Nephron progenitor cell (in vitro differentiated cells): ENCODE results near the gene ARMC3.

Experiments used
- DNase-seq: peaks from one replicate; pipeline ENCODE4 v3.0.0; 2021
- H3K27ac Mint-ChIP-seq: 2 replicates; pipeline ENCODE4 v1.8.0; 2021; ENCODE audit warnings: mild to moderate bottlenecking, moderate library complexity, mixed read lengths
- H3K27me3 Mint-ChIP-seq: 2 replicates; pipeline ENCODE4 v1.8.0; 2021; ENCODE audit warnings: mild to moderate bottlenecking, low read depth, mixed read lengths; ENCODE audit not compliant: poor library complexity
- H3K36me3 Mint-ChIP-seq: 2 replicates; pipeline ENCODE4 v1.8.0; 2021; ENCODE audit warnings: low read depth, mixed read lengths
- H3K4me1 Mint-ChIP-seq: 2 replicates; pipeline ENCODE4 v1.8.0; 2021; ENCODE audit warnings: mixed read lengths
- H3K4me3 Mint-ChIP-seq: 2 replicates; pipeline ENCODE4 v1.8.0; 2021; ENCODE audit warnings: mild to moderate bottlenecking, moderate library complexity, mixed read lengths
- H3K9me3 Mint-ChIP-seq: 2 replicates; pipeline ENCODE4 v1.8.0; 2021; ENCODE audit warnings: mild to moderate bottlenecking, moderate library complexity, mixed read lengths
- TF ChIP-seq, protein P1 (sequence below): fragments of 200-600 bp; sonication (generic); IDR thresholded peaks from 2 replicates; pipeline ENCODE4 v1.5.0; 2021; ENCODE audit warnings: antibody characterized with exemption

The ARMC3 gene

GRCh38 chr10:23055424-23056185 is 127.8 kb downstream of the ARMC3 start:
- H3K4me3 Mint-ChIP-seq, result peak overlapping the region; percentile 25
- TF ChIP-seq, protein P1, sequence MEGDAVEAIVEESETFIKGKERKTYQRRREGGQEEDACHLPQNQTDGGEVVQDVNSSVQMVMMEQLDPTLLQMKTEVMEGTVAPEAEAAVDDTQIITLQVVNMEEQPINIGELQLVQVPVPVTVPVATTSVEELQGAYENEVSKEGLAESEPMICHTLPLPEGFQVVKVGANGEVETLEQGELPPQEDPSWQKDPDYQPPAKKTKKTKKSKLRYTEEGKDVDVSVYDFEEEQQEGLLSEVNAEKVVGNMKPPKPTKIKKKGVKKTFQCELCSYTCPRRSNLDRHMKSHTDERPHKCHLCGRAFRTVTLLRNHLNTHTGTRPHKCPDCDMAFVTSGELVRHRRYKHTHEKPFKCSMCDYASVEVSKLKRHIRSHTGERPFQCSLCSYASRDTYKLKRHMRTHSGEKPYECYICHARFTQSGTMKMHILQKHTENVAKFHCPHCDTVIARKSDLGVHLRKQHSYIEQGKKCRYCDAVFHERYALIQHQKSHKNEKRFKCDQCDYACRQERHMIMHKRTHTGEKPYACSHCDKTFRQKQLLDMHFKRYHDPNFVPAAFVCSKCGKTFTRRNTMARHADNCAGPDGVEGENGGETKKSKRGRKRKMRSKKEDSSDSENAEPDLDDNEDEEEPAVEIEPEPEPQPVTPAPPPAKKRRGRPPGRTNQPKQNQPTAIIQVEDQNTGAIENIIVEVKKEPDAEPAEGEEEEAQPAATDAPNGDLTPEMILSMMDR, result no peak
- H3K4me1 Mint-ChIP-seq, result peaks cover 57% of the 10 kb centered on the region
- H3K27me3 Mint-ChIP-seq, result peaks cover 8% of the 10 kb centered on the region
- DNase-seq, result no peak
- peak overlapping the region; percentile 99 for H3K27ac Mint-ChIP-seq
- H3K36me3 Mint-ChIP-seq, result peaks cover 22% of the 10 kb centered on the region
- peaks cover 24% of the 10 kb centered on the region for H3K9me3 Mint-ChIP-seq

GRCh38 chr10:23056186-23056579 is 128.3 kb downstream of the ARMC3 start:
- peaks cover 12% of the 10 kb centered on the region for H3K27me3 Mint-ChIP-seq
- H3K4me1 Mint-ChIP-seq, result peaks cover 60% of the 10 kb centered on the region
- peak overlapping the region; percentile 99 for H3K27ac Mint-ChIP-seq
- H3K4me3 Mint-ChIP-seq, result peak overlapping the region; percentile 9
- H3K36me3 Mint-ChIP-seq, result peaks cover 27% of the 10 kb centered on the region
- H3K9me3 Mint-ChIP-seq, result peaks cover 30% of the 10 kb centered on the region
- no peak for DNase-seq
- TF ChIP-seq, protein P1, result no peak

- Mint-ChIP-seq H3K27ac (peak overlapping the region; percentile 64), H3K4me3 (no peak overlapping the region), H3K36me3 (peaks cover 33% of the 10 kb centered on the region), H3K9me3 (peaks cover 32% of the 10 kb centered on the region), H3K4me1 (peaks cover 52% of the 10 kb centered on the region), H3K27me3 (peaks cover 9% of the 10 kb centered on the region)
- no peak for DNase-seq
- TF ChIP-seq, protein P1, result no peak
Measured at GRCh38 chr10:23058366-23058765, 130.5 kb downstream of the ARMC3 start.

GRCh38 chr10:23060918-23061317 is 133.1 kb downstream of the ARMC3 start:
- TF ChIP-seq, protein P1, result no peak
- no peak for DNase-seq
- Mint-ChIP-seq H3K36me3 (peaks cover 33% of the 10 kb centered on the region), H3K4me1 (peaks cover 57% of the 10 kb centered on the region), H3K4me3 (peak overlapping the region; percentile 46), H3K27me3 (peaks cover 6% of the 10 kb centered on the region), H3K9me3 (peaks cover 32% of the 10 kb centered on the region), H3K27ac (peak overlapping the region; percentile 77)

DNA sequence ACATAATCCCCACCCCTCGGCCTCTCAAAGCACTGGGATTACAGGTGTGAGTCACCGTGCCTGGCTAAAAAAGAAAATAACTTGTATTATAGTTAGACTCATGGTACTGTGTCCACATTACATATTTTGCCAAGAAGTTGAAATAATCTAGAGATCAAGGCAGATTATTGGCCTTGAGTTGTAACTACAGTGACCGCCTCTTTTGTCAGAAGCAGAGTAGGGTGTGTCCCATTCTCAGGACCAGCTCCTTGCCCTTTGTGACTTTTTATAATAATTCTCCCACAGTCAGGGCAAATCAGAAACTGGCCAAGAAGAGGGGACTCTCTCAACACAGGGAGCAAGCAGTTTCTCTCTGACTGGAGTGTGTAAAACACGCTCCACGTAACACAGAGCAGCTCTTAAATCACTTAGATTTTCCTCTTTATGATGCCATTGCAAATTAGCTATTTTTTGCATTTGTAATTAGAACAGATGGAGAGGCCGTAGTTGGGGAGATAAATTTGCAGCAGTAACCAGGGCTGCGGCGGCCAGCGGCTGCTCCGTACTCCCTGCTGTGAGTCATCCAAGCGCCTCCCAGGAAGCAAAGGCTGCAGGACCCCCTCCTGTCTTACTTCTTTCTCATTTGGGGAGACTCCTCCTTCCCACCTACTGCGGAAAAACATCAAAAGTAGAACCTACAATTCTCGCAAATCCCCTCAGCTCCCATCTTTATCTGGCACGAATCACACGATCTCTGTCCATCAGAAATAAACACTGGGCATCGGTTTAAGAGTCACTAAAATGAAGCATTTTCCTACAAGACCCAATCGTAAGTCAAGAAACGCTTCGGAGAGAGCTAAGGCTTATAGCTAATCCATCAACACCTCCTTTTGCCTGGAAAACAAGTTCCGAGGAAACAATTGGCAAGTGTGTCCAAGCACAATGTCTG is 135.5 kb downstream of the ARMC3 start:
- peaks cover 33% of the 10 kb centered on the region for H3K36me3 Mint-ChIP-seq
- TF ChIP-seq, protein P1, result no peak
- peak overlapping the region; percentile 77 for H3K27ac Mint-ChIP-seq
- peaks cover 56% of the 10 kb centered on the region for H3K4me1 Mint-ChIP-seq
- peaks cover 32% of the 10 kb centered on the region for H3K9me3 Mint-ChIP-seq
- peak overlapping the region; percentile 56 for H3K4me3 Mint-ChIP-seq
- peaks cover 6% of the 10 kb centered on the region for H3K27me3 Mint-ChIP-seq
- peak; percentile 17 for DNase-seq
